Tibial artery (tissue), 4 donors: Measurements from ENCODE around the gene BIVM.

Experiments used
- DNase-seq, 2 donors: peaks; one replicate each; pipeline ENCODE4 v3.0.0-alpha.2; 2019
- H3K27ac ChIP-seq, 2 donors: fragments of 200-600 bp; sonication (generic) in 1 of 2; 1 replicate in 1 of 2; 2 replicates in 1 of 2; pipeline ENCODE4 v1.5.1; 2018 to 2019; ENCODE audit warnings: mild to moderate bottlenecking in 1 of 2
- H3K27me3 ChIP-seq, 2 donors: fragments of 200-600 bp; sonication (generic) in 1 of 2; one replicate each; pipeline versions ENCODE4 v1.5.1 to v1.6.0; 2016 to 2019
- H3K36me3 ChIP-seq, 3 donors: fragments of 200-600 bp; sonication (generic) in 2 of 3; one replicate each; pipeline ENCODE4 v1.5.1; 2016 to 2019; ENCODE audit warnings: mild to moderate bottlenecking in 2 of 3
- H3K4me1 ChIP-seq, 4 donors: fragments of 200-600 bp; sonication (generic) in 2 of 4; 1 replicate in 3 of 4; 2 replicates in 1 of 4; pipeline ENCODE4 v1.5.1; 2016 to 2019
- H3K4me3 ChIP-seq, 2 donors: fragments of 200-600 bp; sonication (generic) in 1 of 2; 1 replicate in 1 of 2; 2 replicates in 1 of 2; pipeline ENCODE4 v1.5.1; 2018 to 2019; ENCODE audit warnings: mild to moderate bottlenecking in 2 of 2
- H3K9me3 ChIP-seq, 3 donors: fragments of 200-600 bp; sonication (generic) in 1 of 3; one replicate each; pipeline ENCODE4 v1.5.1; 2016 to 2019
- CTCF ChIP-seq, 2 experiments: fragments of 200-600 bp in 1 of 2; fragments of 450-650 bp in 1 of 2; IDR thresholded peaks; one replicate each; pipeline ENCODE4 v1.5.1; 2017 to 2019; ENCODE audit warnings: antibody characterized with exemption in 2 of 2, mild to moderate bottlenecking in 1 of 2, moderate library complexity in 1 of 2
- intact Hi-C: fragments of 100-400 bp; cut with DNase I; formaldehyde crosslinking; loops from one replicate; pipeline ENCODE4 v1.15.0; 2023; ENCODE audit warnings: low total_unique reads

The BIVM gene

GRCh38 chr13:102854675-102855074 lies 55.8 kb downstream of the BIVM start:
- Histone ChIP-seq H3K4me1 (no peaks in the 10 kb centered on the region), H3K27ac (no peak overlapping the region), H3K36me3 (peaks cover 55 to 72% (median 62%) of the 10 kb centered on the region in 3 donors), H3K9me3 (no peaks in the 10 kb centered on the region), H3K27me3 (no peaks in the 10 kb centered on the region), H3K4me3 (no peak overlapping the region)
- no peak for DNase-seq
- TF ChIP-seq CTCF (IDR thresholded peaks at IDR 0.05): no peak
- intact Hi-C loops: no loop called here

DNA sequence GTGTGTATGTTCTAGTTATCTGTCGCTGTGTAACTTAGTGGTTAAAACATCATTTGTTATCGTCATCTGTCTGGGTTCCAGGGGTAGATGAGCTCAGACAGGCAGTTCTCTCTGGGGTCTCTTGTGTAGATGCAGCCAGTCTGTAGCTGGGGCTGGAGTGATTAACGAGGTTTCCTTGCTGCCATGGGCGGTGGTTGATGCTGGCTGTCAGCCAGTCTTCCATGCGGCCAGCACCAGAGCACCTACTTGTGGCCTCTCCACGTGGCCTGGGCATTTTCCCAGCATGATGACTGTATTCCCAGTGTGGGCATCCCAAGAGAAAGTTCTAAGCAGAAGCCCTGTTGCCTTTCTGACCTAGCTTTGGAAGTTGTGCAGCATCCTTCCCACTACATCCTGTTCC lies 57.6 kb downstream of the BIVM start:
- Histone ChIP-seq H3K27ac (no peak overlapping the region), H3K9me3 (no peaks in the 10 kb centered on the region), H3K4me1 (no peaks in the 10 kb centered on the region), H3K4me3 (no peak overlapping the region), H3K36me3 (peaks cover 73 to 83% (median 79%) of the 10 kb centered on the region in 3 donors), H3K27me3 (no peaks in the 10 kb centered on the region)
- DNase-seq: no peak
- TF ChIP-seq CTCF (IDR thresholded peaks at IDR 0.05): no peak
- intact Hi-C loops: no loop called here

DNA sequence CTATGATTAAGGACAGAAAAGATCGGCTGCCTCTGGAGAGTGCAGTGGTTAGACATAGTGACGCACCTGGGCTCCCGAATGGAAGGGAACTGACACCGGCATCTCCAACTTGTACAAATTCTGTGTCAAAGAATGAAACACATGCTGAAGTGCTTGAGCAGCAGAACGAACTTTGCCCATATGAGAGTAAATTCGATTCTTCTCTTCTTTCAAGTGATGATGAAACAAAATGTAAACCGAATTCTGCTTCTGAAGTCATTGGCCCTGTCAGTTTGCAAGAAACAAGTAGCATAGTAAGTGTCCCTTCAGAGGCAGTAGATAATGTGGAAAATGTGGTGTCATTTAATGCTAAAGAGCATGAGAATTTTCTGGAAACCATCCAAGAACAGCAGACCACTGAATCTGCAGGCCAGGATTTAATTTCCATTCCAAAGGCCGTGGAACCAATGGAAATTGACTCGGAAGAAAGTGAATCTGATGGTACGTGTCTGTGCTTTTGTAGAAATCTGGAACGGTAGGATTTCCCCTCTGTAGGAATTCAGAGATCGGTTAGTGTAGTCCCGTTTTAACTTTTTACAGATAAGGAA lies 63.8 kb downstream of the BIVM start:
- no peaks in the 10 kb centered on the region for H3K27me3 ChIP-seq
- H3K4me3 ChIP-seq: no peak overlapping the region
- H3K9me3 ChIP-seq: no peaks in the 10 kb centered on the region
- H3K36me3 ChIP-seq: peaks cover 91 to 100% (median 98%) of the 10 kb centered on the region in 3 donors
- H3K27ac ChIP-seq: no peak overlapping the region
- peaks cover 0 to 4% (median 0%) of the 10 kb centered on the region in 4 donors for H3K4me1 ChIP-seq
- intact Hi-C loops: no loop called here
- no peak for DNase-seq
- TF ChIP-seq CTCF (IDR thresholded peaks at IDR 0.05): no peak

GRCh38 chr13:102863590-102863989 lies 64.7 kb downstream of the BIVM start:
- intact Hi-C loops: no loop called here
- TF ChIP-seq CTCF (IDR thresholded peaks at IDR 0.05): no peak
- no peaks in the 10 kb centered on the region for H3K9me3 ChIP-seq
- peaks cover 91 to 100% (median 96%) of the 10 kb centered on the region in 3 donors for H3K36me3 ChIP-seq
- H3K4me1 ChIP-seq: peaks cover 0 to 4% (median 0%) of the 10 kb centered on the region in 4 donors
- H3K27me3 ChIP-seq: no peaks in the 10 kb centered on the region
- H3K4me3 ChIP-seq: no peak overlapping the region
- DNase-seq: no peak
- H3K27ac ChIP-seq: no peak overlapping the region

DNA sequence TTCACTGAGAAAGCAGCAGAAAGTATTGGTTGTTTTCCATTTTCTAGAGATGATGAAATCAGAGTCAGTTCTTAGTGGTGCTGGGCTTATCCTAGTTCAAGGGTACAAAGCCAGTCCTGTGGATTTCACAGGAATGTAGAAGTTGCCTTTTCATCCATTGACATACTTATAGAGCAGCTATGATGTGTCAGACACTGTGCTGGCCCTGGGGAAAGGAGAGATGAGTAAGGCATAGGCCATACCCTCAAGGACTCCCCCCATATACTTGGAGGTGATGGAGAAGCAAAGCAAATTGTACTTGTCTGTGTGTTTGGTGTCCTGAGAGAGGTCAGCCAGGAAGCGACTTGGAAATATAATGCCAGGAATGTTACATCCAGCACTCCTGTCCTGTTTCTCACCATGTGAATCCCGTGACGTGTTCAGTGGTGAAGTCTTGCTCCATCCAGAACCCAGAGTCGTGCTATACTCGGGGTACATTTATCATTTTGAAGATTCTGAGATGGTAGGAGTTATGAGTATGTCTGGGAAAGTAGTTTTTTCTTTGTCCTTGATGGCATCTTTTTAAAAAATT lies 69.5 kb downstream of the BIVM start:
- no peak overlapping the region for H3K27ac ChIP-seq
- DNase-seq: no peak
- peaks cover 62 to 72% (median 68%) of the 10 kb centered on the region in 3 donors for H3K36me3 ChIP-seq
- no peak overlapping the region for H3K4me3 ChIP-seq
- no peak for TF ChIP-seq CTCF (IDR thresholded peaks at IDR 0.05)
- intact Hi-C loops: no loop called here
- H3K4me1 ChIP-seq: peaks cover 0 to 10% (median 2%) of the 10 kb centered on the region in 4 donors
- H3K27me3 ChIP-seq: no peaks in the 10 kb centered on the region
- no peaks in the 10 kb centered on the region for H3K9me3 ChIP-seq
